Measurements from ENCODE around the gene EGFR.

DNA sequence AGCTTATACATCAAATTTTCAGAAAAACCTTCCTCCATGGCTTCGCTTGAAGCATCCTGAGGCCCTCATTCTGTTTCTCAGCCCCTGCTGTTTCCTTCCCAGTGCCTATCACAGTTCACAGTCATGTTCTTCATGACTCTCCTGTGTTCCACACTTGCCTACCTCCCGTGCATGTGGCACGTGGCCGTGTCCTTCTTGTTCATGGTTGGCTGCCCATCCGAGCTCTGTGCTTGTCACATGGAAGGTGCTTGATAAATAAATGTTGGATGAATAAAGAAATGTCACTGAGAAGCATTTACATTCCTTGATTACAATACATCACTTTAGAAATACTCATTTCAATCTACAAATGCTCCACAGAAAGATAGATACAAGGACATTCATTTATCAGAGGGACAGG, 23.7 kb upstream of the EGFR start:
- TF ChIP-seq, protein P1, sequence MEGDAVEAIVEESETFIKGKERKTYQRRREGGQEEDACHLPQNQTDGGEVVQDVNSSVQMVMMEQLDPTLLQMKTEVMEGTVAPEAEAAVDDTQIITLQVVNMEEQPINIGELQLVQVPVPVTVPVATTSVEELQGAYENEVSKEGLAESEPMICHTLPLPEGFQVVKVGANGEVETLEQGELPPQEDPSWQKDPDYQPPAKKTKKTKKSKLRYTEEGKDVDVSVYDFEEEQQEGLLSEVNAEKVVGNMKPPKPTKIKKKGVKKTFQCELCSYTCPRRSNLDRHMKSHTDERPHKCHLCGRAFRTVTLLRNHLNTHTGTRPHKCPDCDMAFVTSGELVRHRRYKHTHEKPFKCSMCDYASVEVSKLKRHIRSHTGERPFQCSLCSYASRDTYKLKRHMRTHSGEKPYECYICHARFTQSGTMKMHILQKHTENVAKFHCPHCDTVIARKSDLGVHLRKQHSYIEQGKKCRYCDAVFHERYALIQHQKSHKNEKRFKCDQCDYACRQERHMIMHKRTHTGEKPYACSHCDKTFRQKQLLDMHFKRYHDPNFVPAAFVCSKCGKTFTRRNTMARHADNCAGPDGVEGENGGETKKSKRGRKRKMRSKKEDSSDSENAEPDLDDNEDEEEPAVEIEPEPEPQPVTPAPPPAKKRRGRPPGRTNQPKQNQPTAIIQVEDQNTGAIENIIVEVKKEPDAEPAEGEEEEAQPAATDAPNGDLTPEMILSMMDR (IDR thresholded peaks at IDR 0.05): no peak
- no peak for TF ChIP-seq POLR2A (IDR thresholded peaks at IDR 0.05)

Data from uterus (tissue), 2 donors.